GM19324 (cell line): ENCODE measurements around the gene PNRC2.

Source experiments
- ATAC-seq: cut with Tn5 transposase; IDR thresholded peaks from one replicate; pipeline ENCODE4 v1.9.1; 2021; ENCODE audit warnings: mild to moderate bottlenecking, moderate library complexity; ENCODE audit not compliant: unreplicated experiment, low FRiP score

The PNRC2 gene, protein sequence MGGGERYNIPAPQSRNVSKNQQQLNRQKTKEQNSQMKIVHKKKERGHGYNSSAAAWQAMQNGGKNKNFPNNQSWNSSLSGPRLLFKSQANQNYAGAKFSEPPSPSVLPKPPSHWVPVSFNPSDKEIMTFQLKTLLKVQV

DNA sequence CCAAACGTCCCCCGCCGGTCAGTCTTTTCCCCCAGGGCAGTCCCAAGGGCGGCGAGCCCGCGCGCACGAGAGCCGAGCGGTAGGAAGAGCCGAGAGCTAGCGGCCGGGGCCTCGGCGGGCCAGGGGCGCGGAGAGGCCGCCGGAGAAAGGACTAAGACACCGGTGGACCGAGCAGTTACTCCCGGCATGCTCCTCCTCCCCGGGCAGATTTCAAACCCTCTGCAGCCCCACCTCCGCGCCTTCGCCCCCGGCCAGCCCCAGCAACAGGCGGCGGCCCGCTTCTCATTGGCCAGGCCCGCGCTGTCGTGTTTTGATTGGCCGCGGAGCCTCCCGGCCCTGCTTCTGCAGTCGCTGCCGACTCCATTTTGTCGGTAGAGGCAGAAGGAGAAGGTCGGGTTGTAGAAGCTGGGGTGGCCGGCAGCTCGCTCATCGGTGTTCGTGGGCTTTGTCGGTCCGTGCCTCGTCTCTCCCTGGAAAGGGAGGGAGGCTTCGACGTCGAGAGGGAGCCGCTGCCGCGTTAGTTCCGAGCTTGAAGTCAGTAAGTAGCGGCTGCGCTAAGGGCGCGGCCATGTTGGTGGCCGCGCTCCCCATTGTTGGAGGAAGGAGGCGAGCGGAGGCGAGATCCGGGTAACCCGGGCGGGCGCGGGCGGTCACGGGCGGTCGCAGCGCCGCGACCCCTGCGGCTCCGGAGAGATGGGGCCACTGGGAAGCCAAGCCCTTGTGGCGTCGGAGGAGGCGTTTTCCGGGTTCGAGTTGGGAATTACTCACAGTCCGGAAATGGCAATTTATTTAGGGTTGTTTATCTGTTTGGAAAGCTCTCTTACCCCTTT is at the start of gene PNRC2:
Gene PNRC2 (plus strand): TSS at position 368 of the 830 bp plus-strand sequence. CDS start 1,630 bp downstream, outside the sequence.
- ATAC-seq, result peak; percentile 82

DNA sequence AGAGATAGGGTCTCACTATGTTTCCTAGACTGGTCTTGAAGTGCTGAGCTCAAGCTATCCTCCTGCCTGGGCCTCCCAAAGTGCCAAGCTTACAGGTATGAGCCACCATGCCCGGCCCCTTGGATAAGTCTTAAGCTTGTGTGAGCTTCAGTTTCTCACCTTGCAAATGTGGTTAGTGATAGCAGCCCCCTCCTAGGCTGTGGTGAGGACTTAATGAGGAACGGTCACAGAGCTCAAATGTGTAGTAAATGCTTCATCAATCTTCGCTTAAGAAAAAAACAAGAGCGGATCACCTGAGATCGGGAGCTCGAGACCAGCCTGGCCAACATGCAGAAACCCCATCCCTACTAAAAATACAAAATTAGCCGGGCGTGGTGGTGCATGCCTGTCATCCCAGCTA is 49.5 kb upstream of the PNRC2 start:
- ATAC-seq, result no peak

DNA sequence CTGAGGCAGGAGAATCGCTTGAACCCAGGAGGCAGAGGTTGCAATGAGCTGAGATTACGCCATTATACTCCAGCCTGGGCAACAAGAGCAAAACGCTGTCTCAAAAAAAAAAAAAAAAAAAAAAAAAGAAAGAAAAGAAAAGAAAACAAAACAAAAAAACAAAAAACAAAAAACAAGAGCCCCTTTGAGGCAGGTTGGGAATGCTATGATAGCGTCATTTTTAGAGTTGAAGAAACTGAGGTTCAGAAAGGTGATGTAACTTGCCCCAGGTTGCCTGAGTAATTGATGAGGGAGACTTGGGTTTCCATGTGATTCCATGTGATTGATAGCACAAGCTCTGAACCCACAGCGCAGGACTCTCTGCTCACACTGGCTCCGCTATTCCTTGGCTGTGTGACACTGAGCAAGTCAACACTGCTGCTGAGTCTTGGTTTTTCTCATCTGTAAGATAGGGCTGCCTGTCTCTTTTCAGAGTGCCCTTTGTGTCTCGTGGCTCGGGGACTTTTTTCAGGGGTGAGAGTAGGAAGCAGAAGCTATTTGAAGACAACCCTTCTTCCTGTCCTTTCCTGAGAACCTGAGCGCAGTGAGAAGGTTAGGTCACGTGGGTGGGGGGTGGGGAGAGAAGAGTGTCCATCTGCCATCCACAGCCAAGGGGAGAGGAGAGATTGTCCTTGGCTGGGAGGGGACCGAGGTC is 48.9 kb upstream of the PNRC2 start:
- no peak for ATAC-seq

DNA sequence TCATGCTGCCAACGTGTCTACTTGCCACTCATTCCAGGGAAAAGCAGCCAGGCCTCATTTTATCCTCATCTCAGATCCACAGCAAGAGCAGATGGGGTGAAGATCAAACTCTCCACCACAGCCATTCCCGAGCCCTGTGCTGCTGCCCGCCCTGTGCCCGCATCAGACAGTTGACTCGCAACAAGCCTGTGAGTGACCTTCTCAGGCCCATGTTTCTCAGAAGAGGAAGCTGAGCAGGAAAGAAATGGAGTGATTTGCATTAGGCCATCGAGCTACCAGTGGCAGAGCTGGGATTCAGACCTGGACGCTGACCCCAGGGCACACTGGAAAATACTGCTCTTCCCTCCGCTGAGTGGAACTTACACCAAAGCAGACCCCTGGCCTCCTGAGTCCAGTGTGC is 47.7 kb upstream of the PNRC2 start:
- no peak for ATAC-seq

DNA sequence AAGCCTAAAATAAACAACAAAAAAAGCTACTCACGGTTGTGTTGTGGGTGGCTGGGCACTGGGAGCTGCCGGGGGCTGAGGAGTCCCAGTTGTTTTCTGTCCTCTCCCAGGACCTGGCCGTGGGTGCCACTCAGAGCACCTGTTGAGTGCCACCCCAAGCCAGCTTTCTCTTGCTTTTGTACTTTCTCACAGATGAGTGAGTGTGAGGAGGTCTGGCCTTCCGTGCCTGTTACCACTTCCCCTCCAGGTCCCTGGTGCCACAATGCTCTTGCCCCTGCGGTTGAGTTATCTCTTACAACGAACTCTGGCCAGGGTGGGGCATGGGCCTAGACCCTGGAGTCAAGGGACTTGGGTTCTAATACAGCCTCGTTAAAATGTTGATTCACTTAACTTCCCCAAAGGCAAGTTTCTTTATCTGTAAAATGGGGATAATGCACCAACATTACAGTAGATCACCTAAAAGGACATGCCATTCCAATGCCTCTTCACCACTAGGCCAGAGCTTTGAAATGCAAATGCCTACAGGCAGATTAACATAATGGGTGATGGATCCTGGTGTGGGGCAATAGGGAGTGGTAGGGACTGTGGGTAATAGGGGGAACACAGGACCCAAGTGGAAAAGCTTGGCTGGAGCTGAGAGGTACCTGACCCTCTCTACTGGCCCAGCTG is 46.3 kb upstream of the PNRC2 start, which contains the start of gene CNR2:
Gene CNR2 (minus strand): TSS at position 151 of the 669 bp plus-strand sequence. CDS start 37,745 bp downstream, outside the sequence.
- ATAC-seq, result no peak

DNA sequence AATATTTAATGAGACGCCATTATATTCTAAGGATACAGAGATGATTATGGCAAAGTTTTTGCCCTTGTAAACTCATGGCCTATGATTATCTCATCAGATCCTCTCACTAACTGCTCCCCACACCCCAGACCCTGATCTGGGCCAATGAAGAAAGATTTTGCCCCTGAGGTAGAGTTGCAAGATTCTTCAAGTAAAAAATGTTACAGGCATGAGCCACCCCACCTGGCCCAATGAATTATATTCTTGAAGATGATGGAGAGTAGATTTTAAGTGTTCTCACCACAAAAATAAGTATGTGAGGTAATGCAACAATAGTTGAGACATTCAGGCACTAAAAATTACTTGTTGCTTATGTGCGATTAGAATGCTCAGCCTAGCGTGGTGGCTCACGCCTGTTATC is 44.7 kb upstream of the PNRC2 start:
- no peak for ATAC-seq

DNA sequence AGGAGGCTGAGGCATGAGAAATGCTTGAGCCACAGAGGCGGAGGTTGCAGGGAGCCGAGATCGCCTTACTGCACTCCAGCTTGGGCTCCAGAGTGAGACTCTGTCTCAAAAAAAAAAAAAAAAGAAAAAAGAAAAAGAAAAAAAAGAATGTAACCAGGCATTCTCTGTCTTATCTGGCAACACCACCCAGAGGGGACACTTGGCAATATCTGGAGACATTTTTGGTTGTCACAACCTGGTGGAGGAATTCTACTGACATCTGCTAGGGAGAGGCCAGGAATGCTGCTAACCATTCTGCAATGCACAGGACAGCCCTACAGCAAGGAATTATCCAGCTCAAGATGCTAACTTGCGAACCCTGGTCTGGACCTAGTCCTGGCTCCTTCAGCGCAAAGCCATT is 44.2 kb upstream of the PNRC2 start:
- ATAC-seq, result no peak

DNA sequence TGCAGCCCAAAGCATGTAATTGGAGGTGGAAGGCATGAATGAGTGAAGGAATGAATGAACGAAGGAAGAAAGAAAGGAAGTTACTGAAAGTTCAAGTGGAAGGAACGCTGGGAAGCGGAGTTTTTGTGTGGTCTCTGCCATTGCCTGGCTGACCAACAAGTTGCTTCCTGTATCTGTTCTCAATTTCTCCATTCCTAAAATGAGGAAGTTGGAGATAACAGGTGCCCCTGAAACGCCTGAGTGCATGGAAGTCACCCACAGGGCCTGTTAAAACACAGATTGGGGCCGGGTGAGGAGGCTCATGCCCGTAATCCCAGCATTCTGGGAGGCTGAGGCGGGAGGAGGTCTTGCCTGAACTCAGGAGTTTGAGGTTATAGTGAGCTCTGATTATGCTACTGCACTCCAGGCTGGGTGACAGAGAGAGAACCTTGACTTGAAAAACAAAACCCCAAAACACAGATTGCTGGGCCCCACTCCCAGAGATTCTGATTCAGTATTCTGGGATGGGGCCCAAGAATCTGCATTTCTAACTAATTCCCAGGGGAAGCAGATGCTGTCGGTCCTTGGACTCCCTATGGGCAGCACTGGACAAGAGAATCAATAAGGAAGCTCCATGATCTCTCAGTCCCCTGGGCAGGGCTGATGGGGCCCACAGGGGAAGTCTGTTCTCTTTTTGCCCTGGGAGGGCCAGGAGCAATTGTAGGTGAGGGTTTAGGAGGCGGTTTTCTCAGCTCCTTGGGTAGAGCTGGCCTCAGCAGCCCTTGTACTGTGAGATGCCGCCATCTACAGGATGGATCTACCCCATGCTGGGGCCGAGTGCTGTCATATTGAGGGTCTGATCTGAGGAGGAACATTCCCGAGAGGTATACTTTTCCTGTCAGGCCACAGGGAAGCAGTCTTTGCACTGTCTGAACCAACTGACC is 43.2 kb upstream of the PNRC2 start:
- ATAC-seq, result no peak

DNA sequence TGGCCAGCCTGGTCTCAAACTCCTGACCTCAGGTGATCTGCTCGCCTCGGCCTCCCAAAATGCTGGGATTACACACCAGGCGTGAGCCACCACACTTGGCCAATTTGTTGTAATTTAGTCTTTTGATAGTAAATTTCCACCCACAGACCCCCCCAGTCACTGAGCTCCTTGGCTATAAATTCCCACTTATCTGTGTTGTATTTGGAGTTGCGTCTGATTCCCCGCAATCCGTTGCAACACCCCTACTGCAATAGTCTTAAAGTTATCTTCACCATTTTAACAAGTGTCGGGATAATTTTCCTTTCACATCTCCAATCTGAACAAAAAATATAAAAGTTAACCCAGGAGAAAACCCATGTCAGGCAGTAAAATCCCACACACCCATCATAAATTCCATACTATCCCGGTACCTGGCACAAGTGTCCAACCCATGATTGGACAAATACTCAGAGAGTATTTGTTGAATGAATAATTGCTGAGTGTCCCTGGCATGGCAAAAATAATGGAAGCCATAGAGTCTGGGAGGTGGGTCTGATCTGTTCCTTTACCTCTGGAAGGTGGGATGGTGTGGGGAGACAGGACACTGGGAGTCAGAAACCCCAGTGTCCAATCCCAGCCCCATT is 37.2 kb upstream of the PNRC2 start:
- no peak for ATAC-seq

DNA sequence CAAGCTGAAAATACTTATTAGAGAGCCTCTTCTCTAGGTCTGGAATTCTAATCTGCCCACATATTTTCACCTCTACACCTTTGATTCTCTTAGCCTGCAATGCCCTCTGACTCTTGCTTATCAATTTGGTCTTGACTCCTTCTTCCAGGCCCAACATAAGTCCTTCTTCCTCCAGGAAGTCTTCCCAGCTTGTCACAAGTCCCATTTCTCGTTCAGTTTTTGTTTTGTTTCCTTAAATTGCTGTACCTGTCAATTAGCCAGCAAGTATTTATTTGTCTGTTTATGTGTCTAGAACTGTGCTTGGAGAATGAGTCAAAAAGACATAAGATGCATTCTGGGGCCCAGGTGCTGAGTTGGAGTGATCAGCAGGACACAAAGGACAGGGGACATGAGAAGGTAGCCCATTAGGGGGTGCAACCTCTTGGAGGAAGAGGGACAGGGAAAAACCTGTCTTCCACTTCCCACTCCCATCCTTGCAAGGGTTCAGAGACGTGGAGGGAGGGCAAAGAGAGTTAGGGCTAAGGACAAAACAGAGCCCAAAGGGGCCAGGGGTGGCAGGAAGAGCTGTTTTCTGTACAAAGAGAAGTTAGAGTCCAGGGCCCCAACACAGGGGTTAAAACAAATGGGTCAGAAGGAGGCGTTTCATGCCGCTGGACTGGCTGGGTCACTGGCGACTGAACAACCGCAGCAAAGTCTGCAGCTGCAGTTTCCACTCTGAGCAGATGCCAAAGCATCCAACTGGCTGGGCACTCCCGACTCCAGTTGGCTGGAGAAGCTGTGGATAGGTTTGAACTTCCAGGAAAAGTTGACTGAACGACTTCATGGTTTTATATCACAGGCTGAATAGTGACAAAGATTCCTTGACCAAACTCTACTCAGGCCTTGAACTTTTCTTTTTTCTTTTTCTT is 35.8 kb upstream of the PNRC2 start:
- no peak for ATAC-seq

DNA sequence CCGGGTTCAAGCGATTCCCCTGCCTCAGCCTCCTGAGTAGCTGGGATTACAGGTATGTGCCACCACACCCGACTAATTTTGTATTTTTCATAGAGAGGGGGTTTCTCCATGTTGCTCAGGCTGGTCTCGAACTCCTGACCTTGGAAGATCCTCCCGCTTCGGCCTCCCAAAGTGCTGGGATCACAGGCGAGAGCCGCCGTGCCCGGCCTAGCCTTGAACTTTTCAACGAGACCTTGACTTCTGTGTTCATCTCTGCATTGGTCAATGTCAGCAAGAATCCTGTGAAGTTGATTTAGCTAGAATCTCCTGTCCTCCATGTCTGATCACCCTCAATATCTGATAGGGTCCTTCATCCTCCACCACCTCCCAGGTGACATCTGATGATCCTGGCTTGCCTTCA is 35.0 kb upstream of the PNRC2 start:
- ATAC-seq, result no peak

DNA sequence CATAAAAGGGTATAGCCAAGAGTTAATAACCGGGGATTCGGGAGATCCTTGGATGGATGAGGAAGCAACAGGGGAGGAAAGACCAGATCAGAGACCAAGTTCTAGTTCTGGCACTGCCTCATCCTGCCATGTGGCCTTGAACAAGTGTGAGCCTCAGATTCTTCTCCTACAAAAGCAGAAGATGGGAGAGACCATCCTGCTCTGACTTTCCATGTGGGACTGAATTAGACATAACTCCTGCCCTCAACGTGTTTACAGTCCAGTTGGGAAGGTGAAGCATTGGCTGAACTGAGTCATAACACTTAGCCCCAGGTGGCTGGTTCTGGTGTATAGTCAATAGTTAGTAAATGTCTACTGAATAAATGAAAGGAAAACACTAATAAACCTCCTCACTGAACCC is 34.3 kb upstream of the PNRC2 start:
- ATAC-seq, result no peak

DNA sequence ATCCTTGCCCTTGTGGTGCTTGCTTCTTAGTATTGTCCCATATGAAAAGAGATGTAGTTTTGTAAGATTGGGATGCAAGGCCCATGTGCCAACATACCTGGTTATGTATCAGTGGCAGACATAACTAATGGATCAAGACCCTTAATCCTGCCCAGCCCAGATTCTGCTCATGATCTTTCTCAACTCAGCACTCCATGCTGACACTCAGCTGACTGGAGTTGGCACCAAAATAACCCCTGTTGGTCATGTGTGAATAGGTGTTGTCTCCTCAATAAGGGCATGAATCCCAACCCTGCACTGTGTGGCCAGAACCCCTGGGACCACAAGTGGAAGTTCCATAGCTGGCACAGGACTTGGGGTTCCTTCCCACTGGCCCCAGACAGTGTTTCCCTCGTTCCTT is 32.5 kb upstream of the PNRC2 start:
- no peak for ATAC-seq

DNA sequence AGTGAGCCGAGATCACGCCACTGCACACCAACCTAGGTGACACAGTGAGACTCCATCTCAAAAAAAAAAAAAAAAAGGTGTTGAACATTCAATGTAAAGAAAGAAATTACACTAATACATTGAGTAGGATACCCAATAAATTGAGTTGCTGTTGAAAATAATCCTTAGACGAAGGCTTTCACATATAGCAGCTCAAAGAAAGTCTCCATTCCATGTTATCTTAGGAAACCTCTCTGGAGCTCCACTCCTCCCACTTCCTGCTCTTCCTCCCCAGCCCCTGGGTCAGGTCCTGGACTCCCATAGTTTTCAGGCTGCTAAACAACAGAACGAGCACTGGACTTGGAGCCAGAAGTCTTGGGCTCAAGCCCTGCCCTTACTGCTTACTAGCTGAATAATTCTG is 30.8 kb upstream of the PNRC2 start:
- no peak for ATAC-seq

DNA sequence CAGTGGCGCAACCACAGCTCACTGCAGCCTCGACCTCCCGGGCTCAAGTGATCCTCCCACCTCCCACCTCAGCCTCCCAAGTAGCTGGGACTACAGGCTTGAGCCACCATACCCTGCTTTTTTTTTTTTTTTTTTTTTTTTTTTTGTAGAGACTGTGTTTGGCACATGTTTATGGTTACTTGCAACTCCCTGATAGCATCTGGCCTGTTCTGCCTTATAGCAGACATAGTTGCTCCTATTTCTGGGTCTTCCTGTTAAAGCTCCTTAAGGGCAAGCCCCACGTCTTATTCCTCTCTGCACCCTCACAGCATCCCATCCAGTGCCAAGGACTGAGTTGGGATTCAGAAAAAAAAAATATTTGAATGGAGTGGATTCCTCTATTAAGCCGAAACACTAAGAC is 29.4 kb upstream of the PNRC2 start:
- ATAC-seq, result no peak

DNA sequence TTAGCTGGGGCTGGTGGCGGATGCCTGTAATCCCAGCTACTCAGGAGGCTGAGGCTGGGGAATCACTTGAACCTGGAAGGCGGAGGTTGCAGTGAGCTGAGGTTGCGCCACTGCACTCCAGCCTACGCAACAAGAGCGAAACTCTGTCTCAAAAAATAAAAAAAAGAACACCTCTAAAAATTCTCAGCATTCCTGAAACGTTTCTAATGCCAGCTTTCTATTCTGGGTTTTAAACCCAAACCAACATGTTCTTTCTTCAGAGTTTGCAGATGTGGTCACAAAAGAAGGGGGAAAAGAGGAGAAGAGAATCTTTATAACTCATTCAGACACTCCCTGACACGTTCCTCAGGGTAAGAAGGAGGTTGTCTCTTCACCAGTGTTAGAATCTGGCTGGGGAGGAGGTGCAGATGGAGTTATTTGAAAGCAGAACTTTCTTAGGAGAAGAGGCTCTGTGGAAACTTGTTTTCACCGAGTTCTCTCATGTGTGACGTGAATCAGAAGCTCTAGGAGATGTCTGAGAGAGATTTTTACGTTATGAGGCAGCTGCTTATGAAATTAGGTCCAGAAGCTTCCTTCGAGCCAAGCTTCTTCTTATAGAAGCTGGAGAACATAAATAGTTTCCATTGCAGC is 28.7 kb upstream of the PNRC2 start:
- no peak for ATAC-seq

DNA sequence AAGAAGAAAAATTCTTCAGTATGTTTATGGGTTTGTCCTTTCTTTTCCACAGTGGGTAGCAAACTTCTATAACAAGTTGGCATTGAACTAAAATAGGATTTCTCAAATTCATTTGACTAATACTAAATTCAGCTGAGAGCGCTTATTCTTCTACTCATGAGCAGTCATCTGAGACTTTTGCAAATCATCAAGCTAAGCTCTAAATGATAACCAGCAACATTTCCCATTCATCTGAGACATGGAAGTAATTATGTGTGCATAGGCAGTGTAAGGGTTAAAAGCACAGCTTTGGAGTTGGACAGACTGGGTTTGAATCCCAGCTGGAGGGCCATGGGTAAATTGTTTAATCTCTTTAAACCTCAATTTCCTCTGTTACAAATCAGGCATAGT is 28.1 kb upstream of the PNRC2 start:
- ATAC-seq, result no peak
